Loucy (cell line): ENCODE data around the gene LLGL2.

Source experiments
- CTCF ChIP-seq: fragments of 200-600 bp; sonication (generic); conservative IDR thresholded peaks from 2 replicates; pipeline ENCODE4 v1.5.1; 2014; ENCODE audit warnings: mild to moderate bottlenecking, antibody characterized with exemption, low read length
- EZH2phosphoT487 ChIP-seq: fragments of 200-600 bp; IDR thresholded peaks from 2 replicates; pipeline ENCODE4 v1.6.1; 2018; ENCODE audit warnings: antibody characterized with exemption, mild to moderate bottlenecking, moderate library complexity, borderline replicate concordance

- TF ChIP-seq CTCF, result no peak
- TF ChIP-seq EZH2phosphoT487, result no peak
These were observed 22.7 kb upstream of the LLGL2 start for GRCh38 chr17:75502721-75503329.
